Prostate gland (tissue), 2 donors: ENCODE results near the gene IL16. TPM values are rescaled to one million over a fixed set of nuclear protein-coding genes. Genes with fewer than 3 reads are reported as not detected.
A peak's percentile ranks its signal among the peaks of the same experiment; 100 is the strongest.

Experiments used
- DNase-seq: peaks from one replicate; pipeline ENCODE4 v3.0.0-alpha.2; 2019; ENCODE audit warnings: low spot score
- H3K27ac ChIP-seq, 2 donors: fragments of 200-600 bp; sonication (generic); 2 replicates each; pipeline ENCODE4 v1.5.1; 2017 to 2019
- H3K27me3 ChIP-seq: fragments of 200-600 bp; sonication (generic); replicated peaks from 2 replicates; pipeline ENCODE4 v1.5.1; 2019; ENCODE audit not compliant: insufficient read depth
- H3K36me3 ChIP-seq, 2 donors: fragments of 200-600 bp; sonication (generic); 1 replicate in 1 of 2; 2 replicates in 1 of 2; pipeline versions ENCODE4 v1.5.1 to v1.8.1; 2017 to 2019
- H3K4me1 ChIP-seq: fragments of 200-600 bp; sonication (generic); replicated peaks from 2 replicates; pipeline ENCODE4 v1.5.1; 2019
- H3K4me3 ChIP-seq, 2 donors: fragments of 200-600 bp; sonication (generic); 2 replicates each; pipeline ENCODE4 v1.5.1; 2017 to 2019
- H3K9me3 ChIP-seq: fragments of 200-600 bp; sonication (generic); 2 replicates; pipeline ENCODE4 v1.5.1; 2017
- CTCF ChIP-seq, 4 experiments: fragments of 200-600 bp in 2 of 4; fragments of 450-650 bp in 2 of 4; sonication (generic) in 2 of 4; IDR thresholded peaks; 1 replicate in 3 of 4; 2 replicates in 1 of 4; pipeline ENCODE4 v1.5.1; 2016 to 2019; ENCODE audit warnings: antibody characterized with exemption in 4 of 4, mild to moderate bottlenecking in 2 of 4, moderate library complexity in 2 of 4
- POLR2A ChIP-seq: fragments of 450-650 bp; IDR thresholded peaks from one replicate; pipeline ENCODE4 v1.6.1; 2016; ENCODE audit warnings: antibody characterized with exemption, mild to moderate bottlenecking
- POLR2AphosphoS5 ChIP-seq: sonication (generic); formaldehyde crosslinking; IDR thresholded peaks from one replicate; pipeline ENCODE4 v1.6.1; 2017; ENCODE audit warnings: antibody characterized with exemption
- WGBS: methylation state at CpG from one replicate; pipeline ENCODE4 v1.1.5; 2018; 5-methylcytosine and 5-hydroxymethylcytosine counted together
- intact Hi-C: fragments of 100-400 bp; cut with DNase I; formaldehyde crosslinking; loops from one replicate; pipeline ENCODE4 v1.14.2; 2022
- total RNA-seq, 2 donors: library from RNA; depleted of rRNA; stranded (reverse); fragments of >200 nt; gene quantifications; one replicate each; pipeline ENCODE4 v1.1.0, GENCODE V29; 2016

The IL16 gene
- total RNA-seq, 2 donors from 2014 or later: 2.7 to 9.9 TPM

- Histone ChIP-seq H3K9me3 (no peaks in the 10 kb centered on the region), H3K4me3 (no peak overlapping the region), H3K36me3 (no peaks in the 10 kb centered on the region), H3K27ac (peak overlapping the region in 1 of 2 donors; percentile 38), H3K27me3 (no peaks in the 10 kb centered on the region), H3K4me1 (no peaks in the 10 kb centered on the region)
- 93% methylated on average over 5 of the region's 5 CpGs for WGBS
- no peak for DNase-seq
- intact Hi-C loops: loop anchor here (5.0 to 10.0 kb wide), 2 partner anchors 36 to 731 kb away; partner anchors contain the start of gene MEX3B
- TF ChIP-seq CTCF (IDR thresholded peaks at IDR 0.05) (no peak), POLR2AphosphoS5 (no peak), POLR2A (no peak)
Measured at GRCh38 chr15:81313686-81314085, 117.0 kb downstream of the IL16 start.

- H3K36me3 ChIP-seq: no peaks in the 10 kb centered on the region
- no peak overlapping the region for H3K4me3 ChIP-seq
- DNase-seq: no peak
- intact Hi-C loops: loop anchor here (5.0 to 10.0 kb wide), 2 partner anchors 37 to 730 kb away; partner anchors contain the start of gene MEX3B
- no peaks in the 10 kb centered on the region for H3K27me3 ChIP-seq
- H3K9me3 ChIP-seq: no peaks in the 10 kb centered on the region
- WGBS: 94% methylated on average over 5 of the region's 5 CpGs
- no peaks in the 10 kb centered on the region for H3K4me1 ChIP-seq
- no peak for TF ChIP-seq POLR2AphosphoS5
- no peak for TF ChIP-seq POLR2A
- no peak for TF ChIP-seq CTCF (IDR thresholded peaks at IDR 0.05)
- H3K27ac ChIP-seq: no peak overlapping the region
Measured at GRCh38 chr15:81314378-81314777, 117.7 kb downstream of the IL16 start.

- Histone ChIP-seq H3K4me1 (no peaks in the 10 kb centered on the region), H3K27ac (no peak overlapping the region), H3K36me3 (no peaks in the 10 kb centered on the region), H3K4me3 (no peak overlapping the region), H3K27me3 (no peaks in the 10 kb centered on the region), H3K9me3 (no peaks in the 10 kb centered on the region)
- no peak for DNase-seq
- no peak for TF ChIP-seq CTCF (IDR thresholded peaks at IDR 0.05)
- 95% methylated on average over 14 of the region's 14 CpGs for WGBS
- intact Hi-C loops: loop anchor here (10.0 kb wide), 1 partner anchor 729 kb away; the partner anchor contains the start of gene MEX3B
Measured at GRCh38 chr15:81315452-81316175, 118.9 kb downstream of the IL16 start.

- Histone ChIP-seq H3K4me3 (no peak overlapping the region), H3K36me3 (no peaks in the 10 kb centered on the region), H3K9me3 (no peaks in the 10 kb centered on the region), H3K4me1 (no peaks in the 10 kb centered on the region), H3K27ac (no peak overlapping the region), H3K27me3 (no peaks in the 10 kb centered on the region)
- no peak for DNase-seq
- WGBS: 85% methylated on average over 3 of the region's 3 CpGs
- TF ChIP-seq POLR2AphosphoS5: no peak
- no peak for TF ChIP-seq CTCF (IDR thresholded peaks at IDR 0.05)
- no peak for TF ChIP-seq POLR2A
- intact Hi-C loops: loop anchor here (10.0 kb wide), 1 partner anchor 729 kb away; the partner anchor contains the start of gene MEX3B
Measured at GRCh38 chr15:81316267-81316666, 119.6 kb downstream of the IL16 start.

DNA sequence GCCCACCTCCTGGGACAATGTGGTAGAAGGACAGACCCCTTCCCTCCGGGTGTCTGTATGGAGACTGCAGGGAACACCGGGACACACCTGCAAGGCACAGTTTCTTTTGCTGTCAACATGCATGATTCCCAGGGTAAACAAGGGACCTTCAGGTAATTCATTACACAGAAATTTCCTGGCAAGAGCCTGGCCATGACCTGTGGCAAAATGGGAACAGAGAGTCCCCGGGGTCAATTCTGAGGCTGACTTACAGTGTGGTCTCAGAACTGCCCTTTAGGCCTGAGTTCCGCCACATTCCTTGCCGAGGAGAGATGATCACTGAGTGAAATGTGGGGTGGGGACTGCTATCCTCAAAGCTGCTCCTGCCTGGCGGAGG lies 121.0 kb downstream of the IL16 start:
- Histone ChIP-seq H3K4me1 (no peaks in the 10 kb centered on the region), H3K27me3 (no peaks in the 10 kb centered on the region), H3K4me3 (no peak overlapping the region), H3K36me3 (no peaks in the 10 kb centered on the region), H3K9me3 (no peaks in the 10 kb centered on the region), H3K27ac (no peak overlapping the region)
- intact Hi-C loops: loop anchor here (10.0 kb wide), 1 partner anchor 727 kb away; the partner anchor contains the start of gene MEX3B
- no peak for DNase-seq
- TF ChIP-seq POLR2AphosphoS5 (no peak), CTCF (IDR thresholded peaks at IDR 0.05) (no peak), POLR2A (no peak)
- WGBS: 92% methylated on average over 6 of the region's 6 CpGs
